K562 (cell line): ENCODE measurements around the gene AK5. TPM values are rescaled to one million over a fixed set of nuclear protein-coding genes. Genes with fewer than 3 reads are reported as not detected.

Experiments used
- ATAC-seq: fragments of 200-7000 bp; cut with Tn5 transposase; 3 replicates; pipeline ENCODE4 v1.9.1; 2020; ENCODE audit warnings: moderate library complexity
- BruUV-seq: library from RNA; stranded (reverse); fragments of 400-500 nt; replicated peaks from 2 replicates; lab custom pipeline; 2021; lab: Mats Ljungman, UMichigan
- CTCF ChIA-PET: fragments of 300-600 bp; formaldehyde crosslinking; extraction: SDS; loops from one replicate; lab custom pipeline; 2021; ENCODE audit warnings: low intra/inter-chr PET ratio; lab: Yijun Ruan, JAX
- POLR2A ChIA-PET: fragments of 300-600, 350-650 bp; sonication (Branson Sonifier 250); formaldehyde crosslinking; extraction: SDS; loops from one replicate; lab custom pipeline; 2021; ENCODE audit warnings: antibody characterized with exemption, inconsistent platforms; lab: Yijun Ruan, JAX
- DNase-seq, 4 experiments: peaks; one replicate each; pipeline versions ENCODE4 v3.0.0 to v3.0.0-alpha.2; 2011 to 2018; ENCODE audit warnings: low spot score in 3 of 4, mixed read lengths in 3 of 4; ENCODE audit errors: extremely low read depth in 1 of 4
- FAIRE-seq: peaks from 2 replicates; lab custom pipeline; 2011; peaks lifted over from hg19 to GRCh38; lab: Jason Lieb, UNC
- H2AFZ ChIP-seq: 2 replicates; pipeline ENCODE4 v1.6.0; 2011; ENCODE audit warnings: low read depth, low read length, control low read depth, inconsistent platforms
- H3K27ac ChIP-seq: fragments of 200-600 bp; 3 replicates; pipeline ENCODE4 v1.8.0; 2011; ENCODE audit warnings: low read depth, mild to moderate bottlenecking, control low read depth, inconsistent platforms, low read length, moderate library complexity, mixed read lengths; ENCODE audit errors: extremely low read depth
- H3K27me3 ChIP-seq, 2 experiments: fragments of 300-600 bp in 1 of 2; 2 replicates in 1 of 2; 3 replicates in 1 of 2; pipeline versions ENCODE4 v1.6.0 to v1.8.0; 2011; ENCODE audit warnings: inconsistent platforms in 2 of 2, low read length in 2 of 2, mild to moderate bottlenecking in 1 of 2, mixed read lengths in 1 of 2, moderate library complexity in 1 of 2; ENCODE audit not compliant: control insufficient read depth in 2 of 2, insufficient read depth in 2 of 2
- H3K36me3 ChIP-seq: fragments of 300-600 bp; 3 replicates; pipeline ENCODE4 v1.8.0; 2011; ENCODE audit warnings: mild to moderate bottlenecking, low read length, inconsistent platforms; ENCODE audit not compliant: control insufficient read depth, insufficient read depth
- H3K4me1 ChIP-seq, 2 experiments: fragments of 200-600 bp in 1 of 2; replicated peaks in 1 of 2; 2 replicates in 1 of 2; 3 replicates in 1 of 2; pipeline versions ENCODE4 v1.5.1 to v1.8.0; 2011; ENCODE audit warnings: inconsistent platforms in 2 of 2, low read length in 2 of 2, mild to moderate bottlenecking in 1 of 2, mixed read lengths in 1 of 2, moderate library complexity in 1 of 2; ENCODE audit not compliant: control insufficient read depth in 2 of 2, insufficient read depth in 2 of 2
- H3K4me2 ChIP-seq: 2 replicates; pipeline ENCODE4 v1.6.1; 2011; ENCODE audit warnings: low read length, control low read depth, inconsistent platforms, mixed read lengths; ENCODE audit not compliant: insufficient read depth
- H3K4me3 ChIP-seq: fragments of 200-600 bp; sonication (generic), shearing (Covaris generic); 2 replicates; pipeline ENCODE4 v1.5.1; 2016; ENCODE audit warnings: control low read depth, inconsistent platforms
- H3K79me2 ChIP-seq: fragments of 200-600 bp; 3 replicates; pipeline ENCODE4 v1.8.0; 2011; ENCODE audit warnings: low read length, inconsistent platforms; ENCODE audit not compliant: control insufficient read depth, insufficient read depth
- H3K9ac ChIP-seq, 2 experiments: 2 replicates each; pipeline versions ENCODE4 v1.6.0 to v1.6.1; 2011; ENCODE audit warnings: low read depth in 2 of 2, low read length in 2 of 2, control low read depth in 1 of 2, inconsistent platforms in 1 of 2, mild to moderate bottlenecking in 1 of 2, mixed read lengths in 1 of 2; ENCODE audit not compliant: insufficient read depth in 1 of 2
- H3K9me1 ChIP-seq: one replicate; pipeline ENCODE4 v1.6.0; 2011; ENCODE audit warnings: inconsistent platforms, mild to moderate bottlenecking, low read length, moderate library complexity; ENCODE audit not compliant: control insufficient read depth, insufficient read depth
- H3K9me3 ChIP-seq: replicated peaks from 2 replicates; pipeline ENCODE4 v1.5.1; 2011; ENCODE audit warnings: low read depth, low read length, inconsistent platforms; ENCODE audit not compliant: control insufficient read depth, insufficient read depth
- H4K20me1 ChIP-seq: replicated peaks from 2 replicates; pipeline ENCODE4 v1.6.1; 2011; ENCODE audit warnings: low read length, inconsistent platforms, mixed read lengths; ENCODE audit not compliant: control insufficient read depth, insufficient read depth
- AFF1 ChIP-seq, 2 experiments: fragments of 450-650 bp; IDR thresholded peaks; 2 replicates each; pipeline ENCODE4 v1.6.1; 2018; ENCODE audit warnings: mild to moderate bottlenecking in 2 of 2, low read depth in 1 of 2; ENCODE audit not compliant: partially characterized antibody in 2 of 2
- ZNF444 ChIP-seq: fragments of 250-450 bp; sonication (Bioruptor Pico); IDR thresholded peaks from 2 replicates; pipeline ENCODE4 v1.4.0; 2020; ENCODE audit warnings: mild to moderate bottlenecking, moderate library complexity
- WGBS: fragments of 100-300 bp; shearing (Covaris generic); methylation state at CpG from one replicate; pipeline ENCODE4 v1.1.6; 2016; ENCODE audit warnings: low coverage, mixed read lengths; ENCODE audit not compliant: insufficient coverage; ENCODE audit errors: missing lambda C conversion rate; 5-methylcytosine and 5-hydroxymethylcytosine counted together
- in situ Hi-C: fragments of 300-500 bp; cut with MboI; formaldehyde crosslinking; loops from 4 replicates; pipeline ENCODE4 v1.15.0; 2018; ENCODE audit warnings: inconsistent platforms, mixed read lengths
- intact Hi-C: fragments of 100-400 bp; cut with micrococcal nuclease; formaldehyde crosslinking; loops from 2 replicates; pipeline ENCODE4 v1.14.2; 2022
- polyA plus RNA-seq, 8 experiments: library from polyadenylated mRNA; depleted of rRNA in 4 of 8; stranded (reverse) in 5 of 8; unstranded in 3 of 8; fragments of >200 nt; fragmentation: Nextera tagmentation in 2 of 8; fragmentation: Illumina TruSeq in 1 of 8; extraction: Ambion mirVana in 2 of 8; extraction: Trizol in 1 of 8; gene quantifications; 2 replicates each; pipeline versions ENCODE4 v1.2.1 to v1.2.3, GENCODE V29; 2011 to 2014; ENCODE audit warnings: inconsistent platforms in 1 of 8, missing spikeins in 1 of 8
- total RNA-seq, 7 experiments: library from RNA; depleted of rRNA in 6 of 7; stranded (reverse); fragments of >200 nt in 6 of 7; fragmentation: Illumina TruSeq in 2 of 7; extraction: Trizol in 2 of 7; gene quantifications; 2 replicates each; pipeline versions ENCODE4 v1.2.1 to v1.2.3, GENCODE V29; 2011 to 2021; ENCODE audit warnings: low replicate concordance in 1 of 7

AK5 gene
- total and polyA plus RNA-seq, 9 of the 15 experiments (the other 6 are each of a cell fraction or from before 2014, with no cell fraction given) = 0.06 TPM; not detected in 8

- Histone ChIP-seq H3K79me2 (no peaks in the 10 kb centered on the region), H3K9me3 (no peaks in the 10 kb centered on the region), H3K27me3 (no peaks in the 10 kb centered on the region), H4K20me1 (no peaks in the 10 kb centered on the region), H3K4me3 (no peak overlapping the region), H3K27ac (no peak overlapping the region), H3K4me2 (no peak overlapping the region), H3K9ac (no peak overlapping the region), H2AFZ (no peak overlapping the region), H3K36me3 (no peaks in the 10 kb centered on the region), H3K4me1 (no peaks in the 10 kb centered on the region), H3K9me1 (no peaks in the 10 kb centered on the region)
- BruUV-seq = no TSS peak
- ATAC-seq (no peak), FAIRE-seq (no peak), DNase-seq (no peak)
- in situ Hi-C loops = no loop called here
- WGBS = 6% methylated on average over 1 of the region's 1 CpG
- TF ChIP-seq AFF1 (IDR thresholded peaks at IDR 0.05; ENCODE audit: low read depth in 1 of 2, partially characterized antibody in 2 of 2) (peak in 1 of 2 experiments; percentile 96), ZNF444 (CRISPR knock-in tag) (no peak)
- intact Hi-C loops = no loop called here
- ChIA-PET POLR2A (no interaction called here), CTCF (no interaction called here)
These were observed 49.0 kb upstream of the AK5 start for GRCh38 chr1:77232829-77233228.
